HCT116 (cell line): ENCODE data around the gene CDIP1. TPM values are rescaled to one million over a fixed set of nuclear protein-coding genes. Genes with fewer than 3 reads are reported as not detected.

ENCODE experiments used
- ATAC-seq: fragments of 200-7000 bp; cut with Tn5 transposase; 2 replicates; pipeline ENCODE4 v1.9.1; 2020; ENCODE audit warnings: mild to moderate bottlenecking, moderate library complexity
- BruUV-seq: library from RNA; stranded (reverse); fragments of 400-500 nt; replicated peaks from 2 replicates; lab custom pipeline; 2021; lab: Mats Ljungman, UMichigan
- CTCF ChIA-PET: fragments of 300-600 bp; sonication (Branson Sonifier 250); formaldehyde crosslinking; loops from one replicate; lab custom pipeline; 2021; ENCODE audit warnings: antibody characterized with exemption; lab: Charles Lee
- POLR2A ChIA-PET: fragments of 300-600, 350-600 bp; sonication (Branson Sonifier 250); formaldehyde crosslinking; loops from one replicate; lab custom pipeline; 2021; ENCODE audit warnings: antibody characterized with exemption; lab: Charles Lee
- RAD21 ChIA-PET, 2 experiments: fragments of 300-600 bp; sonication (Branson Sonifier 250); formaldehyde crosslinking; loops; one replicate each; lab custom pipeline; 2023; ENCODE audit warnings: low total read pairs in 2 of 2; ENCODE audit not compliant: uncharacterized antibody in 2 of 2, unreplicated experiment in 2 of 2, low non-redundant PET in 1 of 2; lab: Charles Lee
- DNase-seq: peaks from one replicate; pipeline ENCODE4 v3.0.0-alpha.2; 2010; ENCODE audit warnings: low read depth, low spot score
- H2AFZ ChIP-seq: fragments of 200-600 bp; shearing (Covaris generic), sonication (generic); 2 replicates; pipeline ENCODE4 v1.6.1; 2017; ENCODE audit warnings: low read depth, mixed run types, mixed read lengths, antibody characterized with exemption, low read length; ENCODE audit not compliant: poor library complexity, severe bottlenecking
- H3K27ac ChIP-seq: 2 replicates; pipeline ENCODE4 v1.5.1; 2012; ENCODE audit warnings: low read depth, low read length
- H3K27me3 ChIP-seq: fragments of 200-600 bp; sonication (generic); 2 replicates; pipeline ENCODE4 v1.6.1; 2016; ENCODE audit warnings: mixed run types, low read length, mixed read lengths; ENCODE audit not compliant: insufficient read depth
- H3K36me3 ChIP-seq, 2 experiments: fragments of 200-500 bp in 1 of 2; fragments of 200-600 bp in 1 of 2; sonication (Bioruptor generic) in 1 of 2; sonication (generic) in 1 of 2; 2 replicates each; pipeline versions ENCODE4 v1.5.1 to v1.6.1; 2014 to 2016; ENCODE audit warnings: low read length in 2 of 2, inconsistent platforms in 1 of 2, mixed read lengths in 1 of 2, mixed run types in 1 of 2; ENCODE audit not compliant: insufficient read depth in 2 of 2, control insufficient read depth in 1 of 2
- H3K4me1 ChIP-seq, 2 experiments: fragments of 200-600 bp in 1 of 2; sonication (generic) in 1 of 2; 2 replicates each; pipeline versions ENCODE4 v1.5.1 to v1.6.1; 2012 to 2017; ENCODE audit warnings: low read length in 2 of 2, inconsistent platforms in 1 of 2, mild to moderate bottlenecking in 1 of 2, mixed read lengths in 1 of 2, mixed run types in 1 of 2, moderate library complexity in 1 of 2; ENCODE audit not compliant: insufficient read depth in 2 of 2, control insufficient read depth in 1 of 2
- H3K4me2 ChIP-seq: fragments of 200-600 bp; sonication (generic); 2 replicates; pipeline ENCODE4 v1.6.1; 2017; ENCODE audit warnings: mixed run types, low read length, mixed read lengths
- H3K4me3 ChIP-seq, 2 experiments: fragments of 200-600 bp in 1 of 2; sonication (generic) in 1 of 2; replicated peaks in 1 of 2; 2 replicates each; pipeline ENCODE4 v1.5.1; 2011 to 2016; ENCODE audit warnings: low read length in 2 of 2, control low read depth in 1 of 2, low read depth in 1 of 2, mild to moderate bottlenecking in 1 of 2, mixed read lengths in 1 of 2, mixed run types in 1 of 2
- H3K79me2 ChIP-seq: fragments of 200-600 bp; sonication (generic); 2 replicates; pipeline ENCODE4 v1.6.1; 2017; ENCODE audit warnings: mild to moderate bottlenecking, mixed run types, low read length, moderate library complexity, mixed read lengths; ENCODE audit not compliant: insufficient read depth
- H3K9ac ChIP-seq: fragments of 200-600 bp; sonication (generic); 2 replicates; pipeline ENCODE4 v1.6.1; 2016; ENCODE audit warnings: low read length, mixed read lengths
- H3K9me2 ChIP-seq: fragments of 200-600 bp; sonication (generic), shearing (Covaris generic); 2 replicates; pipeline ENCODE4 v1.6.1; 2017; ENCODE audit warnings: mixed run types, mild to moderate bottlenecking, moderate library complexity; ENCODE audit not compliant: insufficient read depth
- H3K9me3 ChIP-seq, 2 experiments: fragments of 200-500 bp in 1 of 2; fragments of 200-600 bp in 1 of 2; sonication (Bioruptor generic) in 1 of 2; sonication (generic) in 1 of 2; 2 replicates each; pipeline ENCODE4 v1.6.1; 2014 to 2017; ENCODE audit warnings: low read length in 2 of 2, mixed read lengths in 2 of 2, inconsistent platforms in 1 of 2, low read depth in 1 of 2, mild to moderate bottlenecking in 1 of 2, mixed run types in 1 of 2, moderate library complexity in 1 of 2; ENCODE audit not compliant: control insufficient read depth in 1 of 2, insufficient read depth in 1 of 2
- H4K20me1 ChIP-seq: fragments of 200-600 bp; sonication (generic), shearing (Covaris generic); 2 replicates; pipeline ENCODE4 v1.6.1; 2017; ENCODE audit warnings: mixed run types, mild to moderate bottlenecking, moderate library complexity; ENCODE audit not compliant: insufficient read depth
- EZH2 ChIP-seq: fragments of 200-600 bp; sonication (generic); IDR thresholded peaks from 2 replicates; pipeline ENCODE4 v1.6.1; 2017; ENCODE audit warnings: antibody characterized with exemption, mixed run types
- REST ChIP-seq: IDR thresholded peaks from 2 replicates; pipeline ENCODE4 v1.6.1; 2012; ENCODE audit warnings: low read depth
- SIN3A ChIP-seq: IDR thresholded peaks from 2 replicates; pipeline ENCODE4 v1.6.1; 2012; ENCODE audit warnings: low read depth
- intact Hi-C: fragments of 100-400 bp; cut with micrococcal nuclease; formaldehyde crosslinking; loops from 2 replicates; pipeline ENCODE4 v1.10.0; 2022
- total RNA-seq: library from RNA; stranded (reverse); gene quantifications from one replicate; pipeline ENCODE4 v1.2.1, GENCODE V29; 2021; ENCODE audit not compliant: unreplicated experiment

Gene CDIP1
- total RNA-seq, 1 experiment from 2014 or later: 7.2 TPM

GRCh38 chr16:4538350-4539235 is at the start of gene CDIP1 (continued):
- no peak for TF ChIP-seq REST
- TF ChIP-seq SIN3A: no peak

GRCh38 chr16:4586291-4586690 is 47.7 kb upstream of the CDIP1 start:
- no peak for ATAC-seq
- H3K27ac ChIP-seq: no peak overlapping the region
- intact Hi-C loops: no loop called here
- no peaks in the 10 kb centered on the region for H3K79me2 ChIP-seq
- no peak overlapping the region for H2AFZ ChIP-seq
- POLR2A ChIA-PET: no interaction called here
- peaks cover 0 to 5% of the 10 kb centered on the region in 2 experiments; a peak in 2 of 4 replicates for H3K4me1 ChIP-seq
- H4K20me1 ChIP-seq: no peaks in the 10 kb centered on the region
- H3K9ac ChIP-seq: no peak overlapping the region
- RAD21 ChIA-PET: no interaction called here
- DNase-seq: no peak
- TF ChIP-seq EZH2: no peak
- H3K36me3 ChIP-seq: no peaks in the 10 kb centered on the region
- no peak overlapping the region for H3K4me3 ChIP-seq
- no peaks in the 10 kb centered on the region for H3K9me2 ChIP-seq
- H3K27me3 ChIP-seq: no peaks in the 10 kb centered on the region
- H3K4me2 ChIP-seq: no peak overlapping the region
- no TSS peak for BruUV-seq
- CTCF ChIA-PET: interaction anchor here (0.6 to 1.5 kb wide), 14 partner anchors 8 to 85 kb away, joined by 3 to 8 read pairs (median 3); no protein-coding TSS in a partner anchor
- H3K9me3 ChIP-seq: peaks cover 0 to 9% of the 10 kb centered on the region in 2 experiments; a peak in 2 of 4 replicates
